NCI-H1930 (cell line): ENCODE measurements around the gene ERGIC1.

Experiments
- DNase-seq, 2 experiments: peaks; one replicate each; lab custom pipeline; 2025; lab: John Stamatoyannopoulos, UW

The ERGIC1 gene

DNA sequence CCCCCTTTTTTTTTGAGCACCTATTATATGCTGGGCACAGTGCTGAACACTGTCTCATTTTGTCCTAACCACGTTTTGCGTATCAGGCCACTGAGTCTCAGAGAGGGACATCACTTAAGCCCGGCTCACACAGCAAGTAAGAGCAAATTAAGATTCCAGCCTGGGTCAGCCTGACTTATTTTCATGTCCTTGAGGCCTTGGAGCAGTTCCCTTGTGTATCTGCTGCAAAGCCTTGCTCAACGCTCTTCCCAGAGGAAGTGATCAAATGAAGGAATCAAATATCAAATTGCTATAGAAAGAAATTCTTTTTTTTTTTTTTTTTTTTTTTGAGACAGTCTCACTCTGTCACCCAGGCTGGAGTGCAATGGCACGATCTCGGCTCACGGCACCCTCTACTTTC is 30.7 kb downstream of the ERGIC1 start:
- no peak for DNase-seq

DNA sequence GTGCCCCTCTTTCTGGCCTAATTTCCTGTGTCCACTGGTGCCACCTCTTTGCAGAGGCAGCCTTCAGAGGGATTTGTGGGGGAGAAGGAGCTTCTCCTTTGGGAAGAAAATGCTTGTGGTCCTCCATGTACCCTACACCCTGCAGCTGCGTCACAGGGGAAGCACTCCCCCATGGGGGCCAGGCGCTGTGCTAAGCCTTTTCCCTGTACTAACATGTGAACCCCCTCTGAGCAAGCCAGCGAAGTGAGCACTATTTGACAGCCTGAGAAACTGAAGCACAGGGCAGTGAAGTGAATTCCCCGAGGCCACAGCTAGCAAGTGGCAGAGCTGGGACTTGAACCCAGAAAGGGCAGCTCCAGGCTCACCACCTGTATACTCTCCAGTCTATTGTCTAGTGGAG is 32.3 kb downstream of the ERGIC1 start:
- no peak for DNase-seq

DNA sequence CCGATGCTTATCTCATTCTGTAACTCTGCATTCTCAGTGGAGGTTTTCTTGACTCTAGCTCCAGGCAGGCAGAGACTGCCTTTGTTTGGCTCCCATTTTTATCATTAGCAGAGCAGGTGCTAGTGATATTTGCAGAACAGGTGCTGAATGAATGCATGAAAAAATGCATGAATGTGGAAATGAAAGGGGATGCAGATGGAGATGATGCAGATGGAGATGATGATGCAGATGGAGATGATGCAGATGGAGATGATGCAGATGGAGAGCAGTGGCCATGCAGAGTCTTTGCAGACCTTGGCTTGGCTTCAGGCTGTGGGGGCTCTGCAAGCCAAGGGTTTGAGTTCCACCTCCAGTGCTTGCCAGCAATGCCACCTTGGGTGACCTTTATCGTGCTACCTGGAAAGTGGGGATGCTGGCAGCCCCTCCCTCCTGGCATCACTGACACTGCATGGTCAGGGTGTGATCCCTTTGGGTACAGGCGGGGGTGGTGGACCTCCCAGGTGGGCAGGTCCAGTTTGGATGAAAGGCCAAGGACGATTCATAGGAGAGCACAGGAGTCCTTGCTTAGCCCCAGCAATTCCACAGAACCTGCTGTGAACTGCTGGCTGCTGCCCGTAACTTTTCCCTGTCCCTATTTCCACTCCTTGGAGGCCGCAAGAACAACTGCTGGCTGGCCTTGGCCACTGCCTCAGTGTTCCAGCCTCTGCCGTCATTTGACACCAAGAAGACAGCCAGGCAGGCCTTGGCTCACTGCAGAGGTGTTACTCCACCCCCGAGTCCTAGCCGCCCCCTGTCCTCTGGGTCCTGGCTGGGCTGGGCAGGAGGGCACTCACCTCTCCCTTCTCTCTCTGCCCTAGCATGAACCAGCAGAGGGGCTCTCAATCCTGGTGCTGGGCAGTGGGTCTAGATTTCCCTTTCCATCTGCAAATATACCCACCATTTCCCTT is 33.0 kb downstream of the ERGIC1 start:
- no peak for DNase-seq

DNA sequence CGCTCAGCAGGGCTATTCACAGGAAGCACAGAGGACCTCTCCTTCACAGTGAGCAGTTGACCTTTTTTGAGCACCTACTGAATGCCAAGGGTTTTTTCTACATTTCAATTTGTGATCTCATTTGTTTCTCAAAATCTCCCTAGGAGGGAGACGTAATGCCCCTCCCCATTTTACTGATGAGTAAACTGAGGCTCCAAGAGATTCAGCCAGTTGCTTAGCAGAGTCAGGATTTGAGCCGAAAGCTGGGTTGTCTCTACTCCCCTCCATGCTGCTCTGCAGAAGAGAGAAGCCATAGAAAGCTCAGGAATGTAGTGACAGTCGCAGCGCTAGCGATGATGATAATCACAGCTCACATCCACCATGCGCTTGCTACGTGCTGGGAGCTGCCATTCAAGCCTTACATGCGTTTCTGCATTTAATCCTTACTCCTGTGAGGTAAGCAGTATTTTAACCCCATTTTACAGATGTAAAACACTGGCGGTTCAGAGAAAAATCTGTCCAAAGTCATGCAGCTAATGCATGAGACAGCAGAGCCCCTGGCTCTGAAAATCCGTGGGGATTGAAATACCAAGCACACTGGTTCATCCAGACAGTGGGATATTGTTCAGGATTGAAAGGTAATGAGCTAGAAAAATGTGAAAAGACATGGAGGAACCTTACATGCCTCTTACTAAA is 33.8 kb downstream of the ERGIC1 start:
- no peak for DNase-seq

DNA sequence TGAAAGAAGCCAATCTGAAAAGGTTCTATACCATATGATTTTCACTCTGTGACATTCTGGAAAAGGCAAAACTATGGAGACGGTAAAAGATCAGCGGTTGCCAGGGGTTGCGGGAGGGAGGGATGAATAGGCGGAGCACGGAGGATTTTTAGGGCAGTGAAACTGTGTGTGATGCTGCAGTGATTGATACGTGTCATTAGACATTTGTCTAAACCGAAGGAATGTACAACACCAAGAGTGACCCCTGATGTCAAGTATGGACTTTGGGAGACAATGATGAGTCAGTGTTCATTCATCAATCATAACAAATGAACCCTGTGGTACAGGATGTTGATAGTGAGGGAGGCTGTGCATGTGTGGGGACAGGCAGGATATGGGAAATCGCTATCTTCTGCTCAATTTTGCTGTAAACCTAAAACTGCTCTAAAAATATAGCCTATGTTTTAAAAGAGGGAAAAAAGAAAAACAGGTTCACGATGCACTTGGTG is 34.4 kb downstream of the ERGIC1 start:
- DNase-seq: no peak

DNA sequence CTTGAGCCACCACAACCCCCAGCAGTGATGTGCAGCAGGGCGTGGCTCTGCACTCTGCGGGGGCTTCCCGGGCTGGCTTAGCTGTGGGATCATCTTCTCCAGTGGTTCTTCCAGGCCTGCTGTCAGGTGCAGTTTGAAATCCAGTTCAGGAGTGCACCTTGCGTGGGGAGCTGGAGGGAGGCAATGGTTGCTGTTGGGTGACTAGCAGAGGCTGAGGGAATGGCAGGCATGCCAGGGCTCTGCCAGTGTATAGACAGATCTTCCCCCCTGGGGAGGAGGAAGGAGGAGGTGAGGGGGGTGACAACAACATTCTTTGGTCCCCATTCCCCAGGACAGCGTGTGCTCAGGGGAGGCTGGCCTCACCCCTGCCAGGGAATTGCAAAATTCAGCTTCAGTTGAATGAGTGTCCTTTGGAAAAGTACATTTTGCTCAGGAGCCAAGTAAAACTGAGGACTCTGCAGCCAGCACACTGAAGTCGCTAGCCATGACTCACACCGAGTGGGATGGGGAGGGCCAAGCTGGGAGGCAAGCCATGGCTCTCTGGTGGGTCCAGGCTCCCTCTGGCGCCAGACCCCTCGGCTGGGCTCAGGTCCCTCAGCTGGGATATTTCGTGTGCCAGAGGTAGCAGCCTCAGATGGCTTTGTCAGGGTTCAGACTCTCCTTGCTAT is 35.0 kb downstream of the ERGIC1 start:
- no peak for DNase-seq

DNA sequence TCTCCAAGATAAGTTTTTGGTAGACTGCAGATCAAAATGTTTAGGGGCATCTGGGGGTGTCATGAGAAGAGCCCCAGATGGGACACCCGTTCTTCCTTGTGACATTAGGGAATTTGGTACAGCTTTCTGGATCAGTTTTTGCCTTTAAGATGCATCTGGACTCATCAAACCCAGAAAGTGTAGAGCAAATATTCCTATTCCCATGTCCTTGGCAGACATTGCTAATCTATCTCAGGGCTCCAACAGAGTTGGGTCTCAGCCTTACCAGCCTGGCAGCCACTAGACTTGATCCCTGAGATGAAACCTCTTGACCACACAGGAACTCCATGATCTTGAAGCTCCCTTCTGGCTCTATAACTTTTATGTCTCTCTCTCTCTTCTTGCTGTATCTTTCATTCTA is 35.6 kb downstream of the ERGIC1 start:
- no peak for DNase-seq

DNA sequence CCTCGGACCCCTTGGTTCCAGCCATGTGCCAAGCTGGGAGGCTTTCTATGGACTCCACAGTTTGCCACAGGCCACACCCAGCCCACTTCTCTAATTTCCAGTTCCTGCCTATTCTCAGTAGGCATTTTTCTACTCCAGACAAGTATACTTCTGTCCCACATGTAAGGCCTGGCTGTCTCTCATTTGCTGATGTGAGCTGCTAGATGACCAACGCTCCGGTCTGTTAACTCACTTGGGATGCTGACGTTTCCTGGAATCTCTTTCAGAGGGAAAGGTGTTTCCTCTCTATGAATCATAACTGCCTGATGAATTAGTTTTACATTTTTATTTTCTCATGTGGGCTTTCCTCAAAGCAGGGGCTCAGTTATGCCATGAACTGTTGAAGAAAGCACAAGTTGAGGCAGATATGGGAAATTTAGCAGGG is 36.3 kb downstream of the ERGIC1 start:
- DNase-seq: no peak

DNA sequence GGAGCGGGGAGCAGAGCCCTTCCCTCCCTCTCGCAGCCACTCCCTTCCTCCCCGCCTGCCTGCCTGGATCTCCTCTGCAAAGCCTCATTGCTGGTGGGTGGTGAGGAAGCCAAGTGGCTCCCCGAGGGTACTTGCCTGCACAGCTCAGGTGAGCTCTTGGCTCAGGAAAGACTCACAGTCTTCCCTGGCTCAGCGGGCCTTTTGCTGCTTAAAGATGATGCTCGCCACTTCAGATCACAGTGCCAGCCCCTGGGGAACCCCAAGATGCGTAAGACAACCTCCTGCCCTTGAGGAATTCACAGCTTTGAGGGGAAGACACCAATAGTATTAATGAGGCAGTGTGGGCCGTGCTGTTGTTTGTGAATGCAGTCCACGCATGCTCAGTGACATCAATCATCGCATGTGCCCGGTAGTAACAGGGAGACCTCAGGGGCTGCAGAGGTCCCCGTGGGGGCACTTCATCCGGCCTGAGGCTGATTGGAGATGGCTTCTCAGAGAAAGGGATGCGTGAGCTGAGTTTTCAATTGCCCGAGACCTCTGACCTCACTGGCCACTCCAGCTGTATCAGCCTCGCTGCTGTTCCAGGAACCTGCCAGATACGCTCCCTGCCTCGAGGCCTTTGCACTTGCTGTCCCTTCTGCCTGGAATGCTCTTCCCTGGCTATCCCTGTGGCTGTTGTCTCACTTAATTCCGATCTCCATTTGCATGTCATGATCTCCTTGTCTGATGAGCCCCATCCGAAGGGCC is 36.8 kb downstream of the ERGIC1 start:
- DNase-seq: no peak

DNA sequence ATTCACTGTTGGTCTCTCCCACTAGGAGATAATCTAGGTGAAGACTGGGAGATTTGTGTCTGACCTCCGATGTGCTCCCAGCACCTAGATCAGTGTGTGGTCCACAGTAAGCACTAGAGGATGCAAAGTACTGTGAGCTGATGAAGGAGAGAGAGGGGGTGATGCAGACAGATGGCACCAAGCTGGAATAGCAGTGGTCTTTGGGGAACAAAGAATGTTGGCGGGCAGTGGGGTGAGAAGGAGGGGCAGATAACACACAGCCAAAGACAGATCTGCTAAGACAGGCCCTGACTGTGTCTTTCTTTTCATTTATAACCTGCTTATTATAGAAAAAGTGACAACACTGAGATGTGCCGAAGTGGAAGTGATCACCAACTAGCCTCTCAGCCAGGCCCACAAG is 37.5 kb downstream of the ERGIC1 start:
- no peak for DNase-seq

DNA sequence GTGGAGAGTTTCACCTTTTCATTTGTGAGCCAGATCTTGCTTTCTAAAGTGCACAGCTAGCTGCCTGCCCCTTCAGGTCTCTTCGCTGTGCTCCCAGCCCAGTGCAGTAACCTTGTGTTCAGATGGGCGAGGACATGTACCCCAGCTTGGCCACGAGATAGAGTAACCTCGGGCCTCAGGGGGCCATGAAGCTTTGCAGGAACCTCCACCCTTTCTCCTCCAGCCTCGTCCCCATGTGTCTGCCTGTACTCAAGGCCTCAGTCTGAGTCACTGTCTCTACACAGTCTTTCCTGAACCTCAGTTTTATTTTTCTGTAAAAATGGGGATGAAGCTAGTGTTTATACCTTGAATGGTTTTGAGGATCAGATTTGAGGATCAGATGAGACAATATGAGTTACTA is 37.9 kb downstream of the ERGIC1 start:
- DNase-seq: no peak

DNA sequence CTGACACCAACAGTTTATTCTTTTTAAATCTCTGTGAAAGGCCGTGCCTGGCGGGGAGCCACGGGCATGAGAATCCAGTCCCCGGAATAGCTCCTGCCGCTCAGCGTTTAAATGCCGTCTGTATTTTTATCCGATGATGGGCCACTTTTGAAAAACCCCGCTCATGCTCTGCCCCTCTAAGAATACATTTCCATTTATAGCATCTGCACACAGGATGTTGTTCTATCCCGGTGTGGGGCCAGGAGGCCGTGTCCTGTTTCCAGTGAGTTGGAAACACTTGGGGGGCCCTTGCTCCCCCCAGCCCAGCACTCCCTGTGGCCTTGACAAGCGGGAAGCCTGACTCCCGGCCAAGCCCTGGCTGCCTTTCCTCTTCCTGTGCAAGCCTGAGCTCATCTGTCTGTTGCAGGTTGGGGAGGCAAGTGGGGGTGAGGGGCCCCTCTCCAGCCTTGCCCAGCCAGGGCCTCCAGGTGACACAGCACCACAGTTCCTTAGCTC is 39.0 kb downstream of the ERGIC1 start:
- no peak for DNase-seq

DNA sequence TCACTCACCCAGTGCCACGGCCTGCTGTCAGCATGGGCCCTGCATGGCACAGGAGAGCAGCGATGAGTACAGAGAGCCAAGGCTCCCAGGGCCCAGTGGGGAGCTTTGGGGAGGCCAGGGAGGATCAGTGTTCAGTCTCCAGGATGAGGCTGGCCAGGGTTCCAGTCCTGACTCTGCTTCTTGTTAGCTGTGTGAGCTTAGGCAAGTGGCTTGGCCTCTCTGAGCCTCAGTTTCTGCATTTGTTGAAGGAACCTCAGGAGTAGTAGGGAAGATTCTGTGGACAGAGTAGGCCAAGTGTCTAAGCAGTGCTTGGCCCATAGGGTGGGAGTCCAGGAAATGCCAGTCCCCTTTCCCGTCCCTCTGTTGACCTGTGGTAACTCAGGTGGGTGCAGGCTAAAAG is 39.5 kb downstream of the ERGIC1 start:
- no peak for DNase-seq

DNA sequence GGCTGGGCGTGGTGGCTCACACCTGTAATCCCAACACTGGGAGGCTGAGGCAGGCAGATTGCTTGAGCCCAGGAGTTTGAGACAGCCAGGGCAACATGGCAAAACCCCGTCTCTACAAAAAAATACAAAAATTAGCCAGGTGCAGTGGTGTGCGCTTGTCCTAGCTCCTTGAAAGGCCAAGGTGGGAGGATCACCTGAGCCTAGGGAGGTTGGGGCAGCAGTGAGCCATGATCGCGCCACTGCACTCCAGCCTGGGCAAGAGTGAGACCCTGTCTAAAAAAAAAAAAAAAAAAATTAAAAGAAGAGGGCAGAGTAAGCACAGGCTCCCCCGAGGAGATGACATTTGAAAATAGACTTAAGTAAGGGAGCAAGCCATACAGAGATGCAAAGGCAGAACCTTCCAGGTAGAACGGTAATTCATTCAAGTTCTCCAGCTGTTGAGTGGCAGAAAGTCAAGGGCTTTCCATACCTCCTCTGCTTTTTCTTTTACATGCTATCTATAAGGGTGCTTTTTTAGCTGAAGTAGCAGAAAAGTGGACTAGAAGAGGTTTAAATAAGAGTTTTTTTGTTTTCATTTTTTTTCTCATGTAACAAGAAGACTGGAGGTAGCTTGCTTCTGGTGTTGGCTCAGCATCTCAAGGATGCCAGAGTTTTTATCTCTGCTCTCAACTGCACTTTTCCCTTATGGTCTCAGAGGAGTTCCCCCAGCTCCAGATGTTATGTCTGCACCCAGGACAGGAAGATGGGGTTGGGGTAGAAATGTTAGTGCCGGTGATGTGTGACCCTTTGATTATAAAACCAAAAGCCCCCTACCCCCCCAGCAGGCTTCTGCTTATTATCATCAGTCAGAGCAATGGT is 40.8 kb downstream of the ERGIC1 start:
- DNase-seq: no peak

DNA sequence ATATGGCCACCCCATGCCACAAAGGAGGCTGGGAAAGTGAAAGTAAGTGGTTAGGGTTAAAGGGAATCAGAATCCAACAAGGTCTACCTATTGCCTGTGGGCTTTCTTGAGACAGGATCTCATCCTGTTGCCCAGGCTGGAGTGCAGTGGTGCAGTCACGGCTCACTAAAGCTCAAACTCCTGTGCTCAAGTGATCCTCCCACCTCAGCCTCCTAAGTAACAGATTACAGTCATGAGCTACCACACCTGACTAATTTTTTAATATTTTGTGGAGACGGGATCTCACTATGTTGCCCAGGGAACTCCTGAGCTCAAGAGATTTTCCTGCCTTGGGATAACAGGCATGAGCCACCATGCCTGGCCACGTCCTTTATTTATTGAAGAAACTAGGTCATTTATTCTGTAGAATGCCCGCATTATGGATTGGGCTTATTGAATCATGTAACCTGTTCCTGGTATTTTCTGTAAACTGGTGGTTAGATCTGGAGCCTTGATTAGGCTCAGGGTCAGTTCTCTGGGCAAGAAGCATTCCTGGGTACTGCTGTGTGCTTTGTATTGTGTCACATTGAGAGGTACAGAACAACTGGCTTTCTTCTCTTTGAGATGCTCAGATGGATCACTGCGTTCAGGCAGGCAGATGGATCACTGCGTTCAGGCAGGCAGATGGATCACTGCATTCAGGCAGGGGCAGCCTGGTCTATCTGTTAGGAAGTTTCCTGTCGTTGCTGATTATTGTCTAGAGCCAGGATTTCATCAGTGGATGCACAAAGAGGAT is 41.6 kb downstream of the ERGIC1 start:
- DNase-seq: no peak

DNA sequence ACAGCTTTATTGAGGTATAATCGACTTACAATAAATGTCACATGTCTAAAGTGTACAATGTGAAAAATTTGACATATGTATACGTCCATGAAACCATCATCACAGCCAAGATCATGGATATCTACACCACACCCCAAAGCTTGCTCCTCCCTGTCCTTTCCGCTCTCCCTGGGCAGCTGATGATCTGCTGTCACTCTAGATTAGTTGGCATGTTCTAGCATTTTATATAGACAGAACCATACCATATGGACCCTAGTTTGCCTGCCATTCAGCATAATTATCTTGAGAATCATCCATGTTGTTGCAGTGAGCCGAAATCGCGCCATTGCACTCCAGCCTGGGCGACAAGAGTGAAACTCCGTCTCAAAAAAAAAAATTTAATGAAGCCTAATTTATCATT is 42.5 kb downstream of the ERGIC1 start:
- DNase-seq: no peak

DNA sequence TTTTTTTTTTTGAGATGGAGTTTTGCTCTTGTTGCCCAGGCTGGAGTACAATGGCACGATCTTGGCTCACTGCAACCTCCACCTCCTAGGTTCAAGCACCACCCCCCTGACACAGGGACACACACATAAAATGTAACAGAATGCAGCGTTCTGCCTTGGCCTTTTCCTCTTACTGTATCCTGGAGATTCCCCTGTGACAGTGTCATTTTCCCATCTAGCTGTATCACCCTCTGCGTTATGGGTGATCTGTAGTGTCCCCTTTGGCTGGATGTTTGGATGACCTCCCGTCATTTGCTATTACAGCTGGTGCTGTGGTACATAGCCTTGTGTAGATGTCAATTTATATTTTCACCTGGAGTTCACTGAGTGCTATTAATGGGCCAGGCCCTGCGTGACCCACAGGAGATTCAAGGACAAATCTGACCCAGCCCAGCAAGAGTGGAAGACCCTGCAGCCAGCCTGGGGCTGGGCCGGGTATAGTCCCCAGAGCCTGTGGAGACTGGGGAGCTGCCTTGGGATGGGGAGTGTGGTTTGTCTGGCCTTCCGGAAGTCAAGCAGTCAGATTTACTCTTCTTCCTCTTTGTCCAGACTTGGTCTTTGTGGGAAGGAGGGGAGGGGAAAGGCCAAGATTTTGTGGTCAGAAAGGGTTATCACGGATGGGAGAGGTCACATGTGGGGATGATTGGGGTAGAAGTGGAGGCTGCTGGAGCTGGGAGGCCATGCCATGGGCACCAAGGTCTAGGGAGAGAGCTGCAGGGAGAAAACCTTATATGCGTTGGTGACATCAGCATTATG is 43.6 kb downstream of the ERGIC1 start:
- DNase-seq: no peak

DNA sequence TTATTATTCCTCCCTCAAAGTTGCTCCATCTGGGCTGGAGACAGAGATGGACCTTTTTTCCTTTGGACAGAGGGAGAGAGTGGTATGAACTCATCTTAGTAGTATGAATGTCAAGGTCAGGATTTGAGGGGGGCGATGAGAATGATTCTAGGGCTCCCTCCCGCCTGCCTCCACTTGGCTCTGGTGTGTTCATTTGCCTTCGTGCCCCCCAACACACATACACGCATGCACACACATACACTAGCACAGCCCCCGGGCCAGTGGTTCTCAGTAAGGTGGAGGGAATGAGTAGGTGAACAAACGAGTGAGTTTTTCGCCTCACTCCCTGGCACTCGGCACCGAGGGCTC is 44.5 kb downstream of the ERGIC1 start:
- no peak for DNase-seq
